ENCODE results near the gene TFF2. TPM values are rescaled to one million over a fixed set of nuclear protein-coding genes. Genes with fewer than 3 reads are reported as not detected.
A peak's percentile ranks its signal among the peaks of the same experiment; 100 is the strongest.

TFF2 gene
- total RNA-seq, 2 donors from 2014 or later, result not detected

DNA sequence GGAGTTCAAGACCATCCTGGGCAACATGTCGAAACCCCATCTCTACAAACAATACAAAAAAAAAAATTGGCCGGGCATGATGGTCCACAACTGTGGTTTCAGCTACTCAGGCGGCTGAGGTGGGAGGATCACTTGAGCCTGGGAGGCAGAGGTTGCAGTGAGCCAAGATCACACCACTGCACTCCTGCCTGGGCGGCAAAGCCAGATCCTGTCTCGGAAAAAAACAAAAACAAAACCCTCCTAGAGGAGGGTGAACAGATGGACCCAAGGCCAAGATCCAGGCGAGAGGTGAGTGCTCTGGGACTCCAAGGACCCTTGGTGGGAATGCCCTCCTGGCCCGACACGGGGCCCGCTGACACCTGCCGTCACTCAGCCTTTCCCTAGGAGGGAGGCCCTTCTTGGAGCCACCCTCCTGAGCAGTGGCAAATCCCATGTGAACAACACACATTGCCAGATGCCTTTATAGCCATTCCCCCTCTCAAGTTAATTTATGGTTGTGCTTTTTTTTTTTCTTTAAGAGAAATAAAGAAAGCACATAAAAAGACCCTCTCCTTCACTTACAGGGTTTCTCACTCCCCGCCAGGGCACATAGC lies 380 bp downstream of the TFF2 start:
- no peak for ATAC-seq
- intact Hi-C loops (cut with DNase I), result no loop called here
- DNase-seq, result no peak

- intact Hi-C loops (cut with DNase I), result no loop called here
- no peak for DNase-seq
- no peak for ATAC-seq
These were observed 1.1 kb downstream of the TFF2 start for GRCh38 chr21:42349420-42350317.

DNA sequence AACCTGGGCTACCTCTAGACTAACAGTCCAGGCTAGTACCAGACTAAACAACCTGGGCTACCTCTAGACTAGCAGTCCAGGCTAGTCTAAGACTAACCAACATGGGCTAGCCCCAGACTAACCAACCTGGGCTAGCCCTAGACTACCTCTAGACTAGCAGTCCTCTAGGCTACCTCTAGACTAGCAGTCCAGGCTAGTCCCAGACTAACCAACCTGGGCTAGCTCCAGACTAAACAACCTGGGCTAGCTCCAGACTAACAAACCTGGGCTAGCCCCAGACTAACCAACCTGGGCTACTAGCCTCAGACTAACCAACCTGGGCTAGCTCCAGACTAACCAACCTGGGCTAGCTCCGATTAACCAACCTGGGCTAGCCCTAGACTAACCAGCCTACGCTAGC lies 2.0 kb downstream of the TFF2 start:
- DNase-seq, result no peak
- no peak for ATAC-seq
- intact Hi-C loops (cut with DNase I), result no loop called here

DNA sequence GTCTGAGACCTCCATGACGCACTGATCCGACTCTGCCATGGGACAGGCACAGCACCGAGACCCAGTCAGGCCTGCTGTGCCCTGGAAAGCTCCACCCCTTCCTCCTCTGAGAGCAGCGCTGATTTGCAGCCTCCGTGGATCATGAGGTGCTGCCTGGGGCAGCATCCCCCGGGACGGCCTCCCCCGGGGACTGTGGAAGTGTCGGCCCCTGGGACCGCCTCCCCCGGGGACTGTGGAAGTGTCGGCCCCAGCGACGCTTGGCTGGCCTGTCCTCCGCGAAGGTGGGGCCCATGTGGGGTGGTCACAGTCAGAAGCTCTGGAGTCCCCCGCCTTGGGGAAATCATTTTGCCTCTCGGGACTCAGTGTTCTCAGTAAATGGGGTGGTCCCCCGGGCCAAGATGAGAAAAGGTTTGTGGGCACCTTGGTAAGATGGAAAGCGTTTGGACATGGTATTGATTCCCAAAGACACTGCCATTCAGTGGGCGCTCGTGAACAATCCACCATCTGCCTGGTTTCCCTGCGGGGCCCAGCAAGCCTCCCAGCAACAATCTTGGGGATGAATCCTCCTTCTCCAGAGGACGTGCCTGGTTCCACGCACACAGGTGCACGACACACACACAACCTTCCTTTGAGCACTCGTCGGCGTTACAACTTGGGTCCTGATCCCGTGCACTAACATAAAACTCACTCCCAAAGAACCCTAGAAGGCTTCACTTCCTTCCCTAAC lies 3.0 kb downstream of the TFF2 start:
- no peak for ATAC-seq
- no peak for DNase-seq
- intact Hi-C loops (cut with DNase I), result no loop called here

DNA sequence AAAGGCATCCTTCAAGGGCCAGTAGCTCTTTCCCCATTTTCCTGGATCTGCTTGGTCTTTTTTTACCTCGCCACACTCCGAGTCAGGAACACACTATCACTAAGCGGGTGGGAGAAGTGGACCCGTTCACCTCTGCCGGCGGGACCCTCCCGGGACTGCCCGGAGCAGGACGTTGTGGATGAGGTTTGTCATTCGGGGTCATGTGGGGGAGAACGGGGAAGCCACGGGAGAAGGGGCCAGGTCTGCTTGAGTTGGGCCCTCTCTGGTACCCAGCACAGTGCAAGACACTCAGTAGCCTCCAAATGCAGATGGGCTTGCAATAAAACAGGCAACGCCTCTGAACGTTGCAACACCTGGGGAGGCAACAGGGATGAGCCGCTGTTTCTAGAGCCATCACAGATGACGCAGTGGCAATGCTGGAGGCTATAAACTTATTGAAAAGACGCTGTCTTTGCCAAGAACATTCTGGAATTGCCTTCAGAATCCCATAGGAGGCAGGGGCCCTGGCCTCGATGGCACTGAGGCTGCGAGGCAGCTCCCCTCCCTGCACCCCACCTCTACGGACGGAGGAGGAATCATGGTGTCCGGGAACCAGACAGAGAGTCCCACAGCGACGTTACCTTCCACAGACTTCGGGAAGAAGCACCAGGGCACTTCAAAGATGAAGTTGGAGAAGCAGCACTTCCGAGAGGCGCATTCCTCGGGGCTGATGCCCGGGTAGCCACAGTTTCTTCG lies 3.8 kb downstream of the TFF2 start:
- ATAC-seq (no peak), DNase-seq (no peak)
- intact Hi-C loops (cut with DNase I), result no loop called here

- intact Hi-C loops (cut with DNase I), result no loop called here
- no peak for ATAC-seq
- DNase-seq, result no peak
These were observed 4.4 kb downstream of the TFF2 start for GRCh38 chr21:42346441-42346840.

GRCh38 chr21:42344631-42345030 lies 6.2 kb downstream of the TFF2 start:
- DNase-seq, result no peak
- no peak for ATAC-seq
- intact Hi-C loops (cut with DNase I), result no loop called here

DNA sequence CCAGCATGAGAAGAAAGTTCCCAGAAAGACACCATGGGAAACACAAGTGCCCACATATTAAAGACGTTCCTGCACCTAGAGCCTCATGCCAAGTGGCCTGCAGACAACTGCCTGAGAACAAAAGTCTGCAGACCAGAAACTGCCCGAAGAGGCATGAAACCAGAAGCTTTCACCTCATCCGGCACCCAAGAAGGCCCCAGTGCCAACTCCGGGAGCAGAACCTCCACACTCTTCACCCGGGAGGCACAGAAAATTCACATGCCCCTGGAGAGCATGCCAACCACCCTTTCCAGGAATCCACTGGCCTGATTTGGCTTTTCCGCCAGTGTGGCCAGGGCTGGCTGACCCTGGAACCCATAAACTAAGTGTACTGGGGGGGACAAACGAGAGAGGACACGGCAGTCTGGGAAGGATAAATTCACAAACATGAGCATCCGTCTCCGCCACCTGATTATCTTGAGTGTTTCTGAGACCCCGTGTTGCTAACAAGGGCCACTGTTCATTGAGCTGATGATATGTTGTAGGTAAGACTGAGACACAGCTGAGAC lies 6.8 kb downstream of the TFF2 start:
- DNase-seq, result no peak
- intact Hi-C loops (cut with DNase I), result no loop called here
- ATAC-seq, result no peak

DNA sequence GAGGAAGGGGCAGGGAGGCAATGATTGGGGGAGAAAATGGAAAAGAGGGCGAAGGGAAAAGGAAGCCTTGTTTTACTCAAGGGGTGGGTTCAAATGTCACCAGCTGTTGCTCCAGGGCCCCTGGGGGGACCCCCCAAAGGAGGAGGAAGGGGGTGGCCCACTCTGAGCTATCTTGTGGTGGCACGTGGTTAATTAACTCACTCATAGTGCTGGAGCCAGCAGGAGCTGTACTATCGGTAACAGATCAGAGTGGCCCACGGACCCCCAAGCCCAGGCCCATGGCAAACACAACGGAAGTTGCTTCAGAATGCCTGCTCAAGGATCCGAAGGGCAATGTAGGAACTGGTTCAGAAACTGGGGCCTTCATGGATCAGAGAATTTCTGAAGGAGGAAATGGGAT lies 7.2 kb downstream of the TFF2 start:
- intact Hi-C loops (cut with DNase I), result no loop called here
- DNase-seq, result no peak
- ATAC-seq, result no peak

DNA sequence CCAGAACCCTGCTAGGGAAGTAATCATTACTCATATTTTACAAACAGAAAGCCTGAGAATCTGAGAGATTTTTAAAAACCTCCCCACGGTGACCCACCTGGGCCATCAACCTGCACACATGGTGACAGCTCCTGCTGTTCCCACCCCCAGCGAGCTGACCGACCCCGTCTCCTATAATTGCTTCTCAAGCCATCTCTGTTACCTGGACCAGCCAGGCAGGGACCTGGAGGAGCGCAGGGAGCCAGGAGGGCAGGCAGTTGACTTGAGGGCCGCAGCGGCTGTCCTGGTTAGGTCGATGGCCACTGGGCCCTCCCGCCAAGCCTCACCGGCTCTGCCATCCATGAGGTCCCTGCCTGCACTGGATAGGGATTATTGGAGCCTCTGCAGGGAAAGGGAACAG lies 7.7 kb downstream of the TFF2 start:
- DNase-seq, result no peak
- intact Hi-C loops (cut with DNase I), result no loop called here

DNA sequence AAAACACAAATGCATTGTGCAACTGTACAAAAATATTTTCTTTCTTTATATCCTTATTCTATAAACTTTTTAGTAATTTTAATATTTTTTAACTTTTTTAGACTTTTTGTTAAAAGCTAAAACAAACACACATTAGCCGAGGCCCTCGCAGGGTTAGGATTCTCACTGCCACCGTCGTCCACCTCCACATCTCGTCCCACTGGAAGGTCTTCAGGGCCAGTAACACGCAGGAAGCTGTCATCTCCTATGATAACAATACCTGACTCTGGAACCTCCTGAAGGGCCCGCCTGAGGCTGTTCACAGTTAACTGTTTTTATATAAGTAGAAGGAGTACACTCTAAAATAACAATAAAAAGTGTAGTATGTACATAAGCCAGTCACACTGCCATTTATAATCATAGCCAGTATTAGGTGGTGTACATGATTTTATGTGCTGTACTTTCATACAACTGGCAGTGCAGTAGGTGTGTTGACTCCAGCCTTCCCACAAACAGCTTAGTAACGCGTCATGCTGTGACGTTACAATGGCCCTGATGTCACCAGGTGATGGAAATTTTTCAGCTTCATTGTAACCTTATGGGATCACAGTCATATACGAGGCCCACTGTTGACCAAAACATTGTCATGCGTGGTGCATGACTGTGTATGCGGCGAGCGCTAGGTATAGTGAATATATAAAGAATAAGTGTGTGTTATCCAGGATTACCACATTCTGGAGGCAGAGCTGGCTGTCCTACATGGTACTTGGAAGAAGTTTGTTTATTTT lies 8.8 kb downstream of the TFF2 start:
- ATAC-seq (no peak), DNase-seq (no peak)
- intact Hi-C loops (cut with DNase I), result no loop called here

More for the DNA sequence above, 7.7 kb downstream of the TFF2 start:
- no peak for ATAC-seq

GRCh38 chr21:42340187-42341050 lies 10.4 kb downstream of the TFF2 start:
- DNase-seq (no peak), ATAC-seq (no peak)
- intact Hi-C loops (cut with DNase I), result no loop called here

GRCh38 chr21:42338729-42339715 lies 11.8 kb downstream of the TFF2 start:
- no peak for DNase-seq
- no peak for ATAC-seq
- intact Hi-C loops (cut with DNase I), result no loop called here

- DNase-seq (peak; percentile 69), ATAC-seq (peak; percentile 59 to 79)
- intact Hi-C loops (cut with DNase I), result no loop called here
These were observed 12.7 kb downstream of the TFF2 start for GRCh38 chr21:42337830-42338728.

DNA sequence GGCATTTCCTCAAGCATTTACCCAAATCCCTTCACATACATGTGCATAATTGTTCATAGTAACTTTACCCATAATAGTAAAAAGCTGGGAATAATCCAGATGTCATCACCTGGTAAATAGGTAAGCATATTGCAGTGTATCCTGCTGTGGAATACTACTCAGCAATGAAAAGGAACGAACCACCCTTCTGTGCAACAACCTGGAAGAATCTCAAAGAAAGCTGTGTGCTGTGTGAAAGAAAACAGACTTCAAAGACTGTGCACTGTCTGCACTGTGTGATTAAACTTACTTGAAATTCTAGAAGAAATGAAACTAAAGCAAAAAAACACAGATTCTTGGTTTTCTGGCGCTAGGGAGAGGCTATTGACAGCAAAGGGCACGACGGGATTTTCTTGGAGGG lies 13.5 kb downstream of the TFF2 start:
- ATAC-seq (no peak), DNase-seq (no peak)
- intact Hi-C loops (cut with DNase I), result no loop called here

DNA sequence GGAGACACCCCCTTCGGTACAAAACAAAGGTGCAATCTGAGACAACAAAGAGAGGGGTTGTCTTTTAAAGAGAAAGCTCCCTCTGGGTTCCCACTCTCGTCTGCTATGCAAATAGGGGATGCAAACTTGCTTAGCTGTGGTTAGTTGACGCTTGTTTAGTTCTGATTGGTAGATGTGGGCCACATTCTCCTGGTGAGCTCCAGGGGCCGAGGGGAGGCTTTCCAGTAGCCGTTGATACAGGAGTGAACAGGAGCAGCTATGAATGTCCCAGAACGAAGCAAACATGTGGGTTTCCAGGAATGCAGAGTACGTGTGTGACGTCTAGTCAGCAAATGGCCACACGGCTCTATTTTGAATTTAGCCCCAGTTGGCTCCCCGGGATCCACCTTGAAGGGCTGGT lies 14.7 kb downstream of the TFF2 start:
- intact Hi-C loops (cut with DNase I), result no loop called here
- no peak for ATAC-seq
- DNase-seq, result no peak

All from left cardiac atrium (tissue), 4 donors.